Activated effector memory CD4-positive, alpha-beta T cell treated with anti-CD3 and anti-CD28 coated beads, Interleukin-2, amount 50 U/mL, for 16 hours (primary cell): ENCODE results near the gene COL25A1.

Source experiments
- DNase-seq: peaks from one replicate; pipeline ENCODE4 v3.0.0-alpha.2; 2020

Gene COL25A1

GRCh38 chr4:109302361-109303139 is at the start of gene COL25A1:
Gene COL25A1 (minus strand): TSS chr4:109302658.
- peak; percentile 74 for DNase-seq

- DNase-seq: no peak
Measured at GRCh38 chr4:109350121-109350520, 47.7 kb upstream of the COL25A1 start.

- DNase-seq: no peak
Measured at GRCh38 chr4:109334129-109335105, 32.0 kb upstream of the COL25A1 start.

- DNase-seq: no peak
Measured at GRCh38 chr4:109332926-109333464, 30.5 kb upstream of the COL25A1 start.

- no peak for DNase-seq
Measured at GRCh38 chr4:109327641-109328040, 25.2 kb upstream of the COL25A1 start.

DNA sequence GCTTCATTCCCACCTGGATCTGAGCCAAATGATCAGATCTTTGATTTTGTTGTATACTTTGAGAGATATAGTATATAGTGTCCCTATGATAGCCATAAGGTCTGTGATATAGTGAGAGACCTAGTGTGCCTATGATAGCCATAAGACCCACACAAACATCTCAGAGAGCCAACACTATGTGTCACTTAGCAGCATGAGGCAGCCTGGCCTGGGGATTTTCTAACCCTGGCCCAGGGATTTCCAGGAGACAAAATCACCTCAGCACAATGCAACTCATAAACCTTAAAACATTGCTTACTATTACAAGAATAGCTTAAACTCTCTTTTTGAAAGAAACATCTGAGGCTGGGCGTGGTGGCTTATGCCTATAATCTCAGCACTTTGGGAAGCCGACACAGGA is 23.2 kb upstream of the COL25A1 start:
- no peak for DNase-seq

DNA sequence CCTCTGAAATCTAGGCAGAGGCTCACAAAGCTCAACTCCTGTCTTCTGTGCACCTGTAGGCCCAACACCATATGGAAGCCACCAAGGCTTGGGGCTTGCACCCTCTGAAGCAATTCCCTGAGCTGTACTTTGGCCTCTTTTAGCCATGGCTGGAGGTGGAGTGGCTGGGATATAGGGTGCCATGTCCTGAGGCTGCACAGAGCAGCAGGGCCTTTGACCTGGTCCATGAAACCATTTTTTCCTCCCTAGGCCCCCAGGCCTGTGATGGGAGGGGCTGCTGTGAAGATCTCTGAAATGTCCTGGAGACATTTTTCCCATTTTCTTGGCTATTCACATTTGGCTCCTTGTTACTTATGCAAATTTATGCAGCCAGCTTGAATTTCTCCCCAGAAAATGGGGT is 20.9 kb upstream of the COL25A1 start:
- DNase-seq: no peak

- no peak for DNase-seq
Measured at GRCh38 chr4:109321232-109321631, 18.8 kb upstream of the COL25A1 start.

- DNase-seq: no peak
Measured at GRCh38 chr4:109319684-109320083, 17.2 kb upstream of the COL25A1 start.

GRCh38 chr4:109319156-109319555 is 16.7 kb upstream of the COL25A1 start:
- no peak for DNase-seq

GRCh38 chr4:109315818-109316217 is 13.4 kb upstream of the COL25A1 start:
- DNase-seq: no peak

DNA sequence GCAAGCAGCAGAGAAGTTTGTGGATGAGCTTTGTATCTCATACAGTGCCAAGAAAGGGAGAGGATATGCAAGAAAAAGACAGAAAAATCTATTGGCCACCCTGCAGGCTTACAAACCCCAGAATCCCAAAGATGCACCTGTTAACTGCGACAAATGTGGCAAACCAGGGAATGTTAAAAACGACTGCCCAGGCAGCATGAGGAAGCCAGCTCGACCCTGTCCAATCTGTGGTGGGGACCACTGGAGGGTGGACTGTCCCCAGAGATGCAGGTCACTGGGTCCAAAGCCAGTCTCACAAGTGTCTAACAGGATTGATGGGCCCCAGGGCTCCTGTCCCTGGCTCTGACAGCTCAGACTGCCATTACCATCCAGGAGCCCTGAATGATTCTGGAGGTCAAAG is 12.9 kb upstream of the COL25A1 start:
- no peak for DNase-seq

GRCh38 chr4:109313168-109314133 is 11.0 kb upstream of the COL25A1 start:
- no peak for DNase-seq

DNA sequence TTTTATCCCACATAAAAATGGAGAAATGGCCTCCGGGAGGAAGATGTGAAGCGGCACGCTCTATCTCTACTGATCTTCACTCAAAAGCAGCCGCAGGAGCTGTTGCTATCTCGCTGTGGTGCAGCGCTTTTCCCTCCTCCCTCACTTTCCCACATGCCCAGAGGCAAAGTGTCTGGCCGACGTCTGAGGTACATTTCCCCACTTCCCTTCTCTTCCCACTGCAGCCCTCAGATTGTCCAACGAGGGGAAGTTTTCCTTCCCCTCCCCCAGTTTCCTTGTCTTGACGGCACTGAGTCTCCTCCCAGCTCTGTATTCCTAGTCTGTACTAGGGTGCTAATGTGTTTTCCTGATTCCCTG is 660 bp upstream of the COL25A1 start:
- no peak for DNase-seq

GRCh38 chr4:109301651-109302360 is 652 bp downstream of the COL25A1 start:
- DNase-seq: no peak

DNA sequence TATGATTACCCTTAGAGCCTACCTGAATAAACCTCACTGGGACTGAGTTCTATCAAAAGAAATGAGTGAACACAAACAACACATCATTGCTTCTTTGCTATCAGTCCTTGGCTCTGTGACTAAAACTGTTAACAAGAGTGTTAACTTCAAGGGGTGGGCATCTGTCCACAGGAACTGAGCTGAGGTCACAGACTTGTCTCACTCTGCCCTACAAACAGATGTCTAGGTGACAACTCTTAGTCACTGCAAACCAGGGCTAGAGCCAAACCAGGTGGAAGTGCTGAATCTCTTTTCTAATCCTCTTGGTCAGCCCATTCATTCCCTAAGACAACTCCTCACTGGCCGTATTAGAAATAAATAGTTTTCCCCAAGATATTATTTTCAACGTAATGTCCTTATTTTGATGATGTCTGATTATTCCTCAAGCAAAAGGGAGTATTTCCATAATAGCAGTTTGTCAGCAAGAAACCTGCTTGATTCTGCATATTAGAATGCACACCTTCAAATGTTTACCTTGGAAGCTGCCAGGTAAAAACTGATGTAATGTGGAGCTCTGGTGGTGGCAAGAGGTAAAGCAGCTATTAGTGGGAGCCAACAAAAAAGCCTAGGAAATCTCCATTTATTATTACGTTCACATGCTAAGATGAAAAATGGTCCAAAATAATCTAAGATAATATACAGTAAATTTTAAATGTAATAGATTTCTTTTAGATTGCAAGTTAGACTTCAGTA is 4.0 kb downstream of the COL25A1 start:
- no peak for DNase-seq

GRCh38 chr4:109296527-109296926 is 5.9 kb downstream of the COL25A1 start:
- DNase-seq: no peak

DNA sequence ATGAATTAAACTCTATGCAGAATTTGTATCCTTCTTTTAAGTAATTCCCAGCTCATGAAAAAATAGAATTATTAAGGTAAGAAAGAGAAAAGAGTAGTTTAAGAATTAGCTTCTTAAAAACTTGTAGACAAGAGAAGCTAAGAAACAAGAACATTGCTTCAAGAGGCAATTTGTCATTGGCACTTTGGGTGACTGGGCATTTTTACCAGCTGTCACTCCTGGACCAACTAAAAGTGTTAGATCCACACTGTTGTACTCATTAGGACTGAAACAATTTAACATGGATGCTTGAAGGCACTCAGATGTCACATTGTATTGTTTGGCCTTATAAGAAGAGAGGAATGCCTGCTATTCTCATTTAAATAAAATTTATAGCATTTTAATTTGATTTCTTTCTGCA is 7.4 kb downstream of the COL25A1 start:
- DNase-seq: no peak

GRCh38 chr4:109294468-109295020 is 7.9 kb downstream of the COL25A1 start:
- no peak for DNase-seq

DNA sequence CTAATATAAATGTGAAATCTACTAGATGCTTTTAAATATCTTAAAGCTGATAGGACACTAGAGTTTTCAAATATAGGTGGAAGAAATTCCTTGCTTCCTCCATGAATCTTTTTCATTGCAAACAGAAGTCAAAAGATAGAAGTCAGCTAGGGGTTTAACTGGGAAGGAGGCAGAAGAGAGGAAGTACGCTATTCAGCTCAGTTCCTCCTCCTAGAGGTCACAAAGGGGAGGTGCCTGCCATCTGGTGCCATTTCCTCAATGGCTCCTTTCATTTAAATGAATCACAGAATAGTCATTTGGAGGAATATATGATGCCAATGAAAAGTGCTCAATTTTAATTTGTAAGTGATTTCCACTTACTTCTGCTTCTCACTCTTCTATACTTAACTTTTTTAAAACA is 8.5 kb downstream of the COL25A1 start:
- DNase-seq: no peak
